Activated gamma-delta T cell (primary cell): ENCODE data around the gene ACTL10.
"Not testable (repeated sequence)": the region's sequence is repeated elsewhere in the genome, so short reads cannot be mapped to it uniquely, and the experiment has no call there.

ENCODE experiments used
- DNase-seq: peaks from one replicate; lab custom pipeline; 2025; lab: John Stamatoyannopoulos, UW

ACTL10 gene

DNA sequence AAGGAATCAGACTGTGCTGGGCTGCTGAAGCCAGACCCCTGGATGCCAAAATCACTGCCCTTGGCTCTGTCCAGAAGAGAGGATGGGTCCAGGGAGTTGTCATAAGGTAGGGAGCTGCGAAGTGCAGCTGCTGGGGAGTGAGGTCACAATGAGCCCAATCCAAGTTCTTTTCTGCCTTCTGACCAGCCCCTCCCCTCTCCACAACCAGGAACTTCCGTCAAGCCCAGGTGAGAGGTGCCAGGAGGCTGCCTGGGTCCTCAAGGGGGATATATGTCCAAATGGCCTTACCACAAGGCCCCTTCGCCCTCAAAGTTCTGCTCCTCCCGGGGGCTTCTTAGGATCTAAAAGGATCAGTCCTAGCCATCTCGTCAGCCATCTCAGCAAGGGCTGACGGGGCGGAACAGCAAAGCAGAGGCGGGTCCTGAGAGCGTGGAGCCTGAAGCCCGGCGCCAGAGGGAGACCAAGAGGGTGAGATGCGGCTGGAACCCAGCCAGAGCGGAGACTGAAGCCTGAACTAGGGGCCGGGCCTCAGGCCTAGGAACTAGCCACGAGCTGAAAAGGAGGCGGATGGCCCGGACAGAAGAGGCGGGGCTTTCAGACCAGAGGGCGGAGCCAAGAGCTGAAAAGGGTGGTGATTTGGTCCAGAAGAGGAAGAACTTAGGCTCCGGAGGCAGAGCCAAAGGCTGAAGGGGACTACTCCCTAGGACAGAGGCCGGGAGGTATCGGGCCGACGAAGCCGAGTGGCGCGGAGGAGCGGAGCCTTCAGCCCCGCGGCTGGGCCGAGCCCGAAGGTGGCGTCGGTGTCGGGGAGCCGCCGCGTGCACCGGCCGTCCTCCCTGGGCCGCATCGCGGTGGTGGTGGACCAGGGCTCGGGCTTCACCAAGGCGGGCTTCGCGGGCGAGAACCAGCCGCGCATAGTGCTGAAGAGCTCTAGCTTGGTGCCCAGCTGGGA is at the start of gene ACTL10:
TSS of gene ACTL10 (plus strand) at position 651 of the 952 bp plus-strand sequence. CDS start 555 bp downstream, outside the sequence.
- DNase-seq: peak; percentile 37

DNA sequence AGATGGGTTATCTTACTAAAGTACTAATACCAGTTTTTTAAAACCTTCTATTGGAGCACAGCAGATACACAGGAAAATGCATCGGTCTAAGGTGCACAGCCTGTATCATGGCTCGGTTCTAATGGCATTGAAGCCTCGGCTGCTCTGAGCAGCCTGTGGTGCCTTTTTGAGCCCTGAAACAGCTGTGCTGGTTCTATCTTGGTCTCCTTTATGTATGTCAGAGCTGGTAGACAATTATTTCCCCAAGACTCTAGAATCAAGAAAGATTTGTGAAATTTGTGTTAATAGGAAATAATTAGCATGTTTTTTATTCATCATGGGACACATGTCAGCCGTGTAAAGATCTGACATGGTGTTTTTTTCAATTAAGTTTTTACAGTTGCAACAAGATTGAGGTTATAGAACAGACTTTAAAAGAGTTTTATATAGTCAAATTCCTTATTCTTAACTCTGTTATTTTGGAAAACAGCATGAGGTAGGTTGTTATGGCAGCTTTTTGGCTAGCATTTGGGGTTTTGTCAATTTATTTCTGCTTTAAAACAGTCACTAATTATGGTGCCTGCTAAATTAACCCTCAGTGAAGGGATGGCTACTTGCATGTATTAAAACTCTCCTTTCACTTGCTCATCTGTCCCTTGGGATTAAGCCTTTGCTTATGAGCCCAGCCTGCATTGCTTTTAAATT is 44.9 kb upstream of the ACTL10 start:
- no peak for DNase-seq

DNA sequence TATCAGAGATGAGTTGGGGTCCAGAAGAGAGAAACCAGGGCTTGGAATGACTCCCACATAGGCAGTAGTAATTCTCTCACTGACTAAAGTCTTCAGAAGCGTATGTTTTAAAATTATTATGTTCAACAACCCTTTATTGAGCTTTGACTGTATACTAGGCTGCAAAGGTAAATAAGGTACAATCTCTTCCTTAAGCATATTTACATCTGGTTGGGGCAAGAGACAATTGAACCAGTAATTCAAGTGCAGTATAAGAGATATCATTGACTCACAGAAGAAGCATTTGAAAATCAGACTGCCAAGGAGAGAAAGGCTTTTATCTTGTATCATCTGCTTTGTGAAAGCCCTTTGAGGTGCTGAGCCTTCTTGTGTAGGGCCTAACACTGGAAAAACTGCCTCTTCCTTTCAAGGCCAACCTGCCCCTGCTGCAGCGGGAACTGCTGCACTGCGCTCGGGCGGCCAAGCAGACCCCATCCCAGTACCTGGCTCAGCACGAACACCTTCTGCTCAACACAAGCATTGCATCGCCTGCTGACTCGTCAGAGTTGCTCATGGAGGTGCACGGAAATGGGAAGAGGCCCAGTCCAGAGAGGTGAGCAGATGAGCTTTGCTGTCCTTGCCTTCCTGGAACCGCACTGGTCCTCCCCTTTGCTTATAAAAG is 43.9 kb upstream of the ACTL10 start:
- DNase-seq: no peak

DNA sequence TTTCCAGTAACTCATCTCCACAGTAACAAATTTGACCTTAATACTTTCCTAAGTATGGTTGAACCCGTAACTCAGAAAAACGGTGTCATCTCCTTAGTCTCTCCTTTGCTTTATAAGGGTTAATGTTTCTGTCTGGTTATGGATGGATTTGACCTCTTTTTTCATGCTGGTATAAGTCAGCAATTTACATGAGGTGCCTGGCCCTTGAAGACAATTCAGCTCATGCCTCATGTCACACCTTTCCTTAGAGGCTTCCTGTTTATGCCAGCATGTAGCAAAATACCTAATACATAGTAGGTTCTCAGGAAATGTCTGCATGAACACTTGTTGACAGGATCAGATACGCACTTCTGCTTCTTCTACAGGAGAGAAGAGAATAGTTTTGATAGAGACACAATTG is 42.3 kb upstream of the ACTL10 start:
- DNase-seq: no peak

DNA sequence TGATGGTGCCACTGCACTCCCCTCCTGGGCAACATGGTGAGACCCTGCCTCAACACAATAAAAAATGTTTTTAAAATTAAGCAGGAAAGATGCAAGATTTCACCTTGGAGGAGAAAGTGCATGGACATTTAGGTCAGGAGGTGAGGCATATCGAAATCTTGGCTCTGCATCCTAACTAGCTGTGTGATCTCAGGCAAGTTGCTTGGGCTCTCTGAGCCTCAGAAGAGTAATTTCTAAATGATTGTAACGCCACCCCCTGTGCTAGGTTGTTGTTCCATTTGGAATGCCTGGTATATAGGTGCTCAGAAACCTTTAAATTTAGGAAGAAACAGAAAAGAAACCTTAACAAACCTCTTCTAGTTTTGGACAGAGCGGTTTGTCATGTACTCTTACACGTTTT is 40.6 kb upstream of the ACTL10 start:
- DNase-seq: no peak

DNA sequence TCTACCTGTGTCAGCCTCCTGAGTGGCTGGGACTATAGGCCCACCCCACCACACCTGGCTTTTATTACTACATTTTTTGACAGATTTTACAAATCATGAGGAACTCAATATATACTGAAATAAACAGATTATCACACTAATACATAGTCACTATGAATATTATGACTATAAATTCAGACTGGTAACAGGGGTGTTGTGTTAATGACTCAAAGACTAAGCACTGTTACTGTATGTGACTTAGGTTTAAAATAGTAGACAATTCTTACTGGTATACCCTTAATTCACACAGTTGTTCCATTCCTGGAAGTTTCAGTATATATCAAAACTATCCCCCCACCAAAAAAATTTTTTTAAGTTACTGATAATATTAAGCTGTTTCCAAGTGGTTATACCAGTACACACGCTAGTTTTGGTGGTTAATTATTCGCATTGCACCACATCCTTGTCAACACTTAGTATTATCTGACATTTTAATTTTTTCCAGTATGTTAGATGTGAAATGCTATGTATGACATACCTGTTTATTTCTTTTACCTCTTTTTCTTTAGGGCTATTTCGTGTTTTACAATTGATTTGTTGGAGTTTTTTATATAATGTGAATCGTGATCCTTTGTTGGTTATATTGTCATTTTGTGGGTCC is 39.0 kb upstream of the ACTL10 start:
- no peak for DNase-seq

DNA sequence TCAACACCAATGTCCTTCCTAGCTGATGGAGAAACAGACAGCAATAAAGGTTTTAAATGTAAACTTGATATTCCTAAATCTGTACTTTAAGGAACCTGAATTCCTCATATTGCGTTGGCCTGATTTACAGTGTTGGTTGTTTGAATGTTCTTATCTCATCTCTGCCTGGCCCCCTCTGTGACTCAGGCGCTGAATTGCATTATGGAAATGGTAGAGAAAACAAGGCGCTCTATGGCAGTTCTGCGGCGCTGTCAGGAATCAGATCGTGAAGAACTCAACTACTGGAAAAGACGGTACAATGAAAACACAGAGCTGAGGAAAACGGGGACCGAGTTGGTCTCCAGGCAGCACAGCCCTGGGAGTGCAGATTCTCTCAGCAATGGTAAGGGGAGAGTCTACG is 37.2 kb upstream of the ACTL10 start:
- no peak for DNase-seq

DNA sequence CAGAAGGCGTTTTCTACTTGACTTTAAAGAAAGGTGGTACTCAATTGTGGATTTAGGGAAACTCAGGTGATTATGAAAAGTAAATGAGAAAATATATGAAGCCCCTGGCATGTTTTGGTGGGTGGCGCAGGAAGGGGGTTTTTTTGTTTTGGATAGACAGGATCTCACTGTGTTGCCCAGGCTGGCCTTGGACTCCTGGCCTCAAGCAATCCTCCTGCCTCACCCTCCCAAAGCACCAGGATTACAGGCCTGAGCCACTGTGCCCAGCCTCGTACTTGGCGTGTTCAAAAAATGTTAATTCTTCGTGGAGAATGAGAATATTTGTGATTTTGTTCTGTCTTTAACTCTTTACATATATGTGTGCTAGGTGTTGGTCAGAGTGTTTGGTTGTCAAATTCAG is 36.8 kb upstream of the ACTL10 start:
- no peak for DNase-seq

DNA sequence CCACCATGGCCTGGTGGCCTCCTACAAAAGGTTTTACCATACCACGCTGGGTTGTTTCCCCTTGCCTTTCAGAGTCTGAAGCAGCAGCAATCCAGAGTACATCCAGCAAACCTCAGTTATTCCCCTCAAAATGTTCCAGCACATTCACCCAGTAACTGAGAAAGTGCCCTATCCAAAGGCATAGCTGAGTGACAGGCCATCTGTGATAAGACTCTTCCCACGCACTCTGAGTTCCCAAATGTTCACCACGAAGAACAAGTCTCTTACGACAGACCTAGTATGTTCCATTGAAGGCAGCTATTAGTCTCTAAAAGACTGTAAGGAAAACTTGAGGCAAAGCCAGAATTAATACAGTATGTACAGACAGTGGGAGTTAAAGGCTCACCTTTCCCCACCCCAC is 36.2 kb upstream of the ACTL10 start:
- no peak for DNase-seq

DNA sequence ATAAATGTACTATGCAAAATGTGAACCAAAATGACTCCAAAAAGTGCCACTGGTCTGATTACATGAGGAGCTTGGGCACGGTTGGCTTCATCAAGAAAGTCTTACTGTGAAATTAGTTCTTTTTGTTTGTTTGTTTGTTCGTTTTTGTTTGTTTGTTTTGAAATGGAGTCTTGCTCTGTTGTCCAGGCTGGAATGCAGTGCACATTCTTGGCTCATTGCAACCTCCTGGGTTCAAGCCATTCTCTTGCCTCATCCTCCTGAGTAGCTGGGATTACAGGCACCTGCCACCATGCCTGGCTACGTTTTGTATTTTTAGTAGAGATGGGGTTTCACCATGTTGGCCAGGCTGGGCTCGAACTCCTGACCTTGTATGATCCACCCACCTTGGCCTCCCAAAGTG is 34.8 kb upstream of the ACTL10 start:
- not testable (repeated sequence) for DNase-seq

DNA sequence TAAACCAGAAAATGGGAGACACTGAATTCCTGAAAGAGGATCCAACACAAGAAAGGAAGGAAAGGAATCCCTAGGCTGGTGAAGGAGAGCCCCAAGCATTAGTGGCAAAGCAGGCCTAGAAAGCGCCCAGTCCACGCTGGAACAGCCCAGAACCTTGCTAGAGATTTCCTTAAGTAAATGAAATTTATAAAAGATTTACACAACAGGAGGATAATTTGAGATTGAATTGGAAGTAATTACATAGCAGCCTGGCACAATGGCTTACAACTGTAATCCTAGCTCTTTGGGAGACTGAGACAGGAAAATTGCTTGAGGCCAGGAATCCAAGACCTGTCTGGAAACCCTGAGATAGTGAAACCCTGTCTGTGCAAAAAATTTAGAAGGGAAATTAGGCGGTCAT is 31.4 kb upstream of the ACTL10 start:
- DNase-seq: no peak

DNA sequence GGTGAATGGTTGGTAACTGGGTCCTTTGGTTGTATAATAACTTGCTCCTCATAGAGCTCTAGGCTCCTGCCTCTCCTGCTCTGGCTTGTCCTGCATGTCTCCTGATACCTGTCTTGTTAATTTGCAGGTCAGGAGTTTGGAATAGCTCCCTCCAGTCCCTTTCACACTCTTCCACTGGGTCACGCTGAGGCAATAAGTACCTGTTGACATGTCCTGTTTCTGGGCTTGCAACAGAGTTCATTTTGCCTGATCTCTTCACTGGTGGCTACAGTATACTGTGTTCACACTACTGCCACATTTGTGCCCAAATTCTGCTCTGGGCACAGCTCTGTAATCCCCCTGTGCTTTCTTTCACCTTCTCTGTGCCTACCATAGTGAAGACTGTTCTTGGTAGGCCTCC is 30.0 kb upstream of the ACTL10 start:
- DNase-seq: no peak

DNA sequence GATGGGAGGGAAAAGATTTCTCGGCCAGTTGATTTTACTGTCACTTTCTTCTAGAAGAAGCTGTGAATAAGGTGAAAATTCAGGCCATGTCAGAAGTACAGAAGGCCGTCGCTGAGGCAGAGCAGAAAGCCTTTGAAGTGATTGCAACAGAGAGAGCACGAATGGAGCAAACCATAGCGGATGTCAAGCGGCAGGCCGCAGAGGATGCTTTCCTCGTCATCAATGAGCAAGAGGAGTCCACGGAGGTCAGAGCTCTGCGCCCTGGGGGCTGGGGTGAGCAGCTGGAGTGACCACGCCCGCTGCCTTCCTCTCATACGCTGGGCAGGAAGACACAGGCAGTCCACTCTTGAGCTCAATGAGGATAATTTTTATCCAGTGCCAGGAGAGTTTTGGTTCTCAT is 26.5 kb upstream of the ACTL10 start:
- no peak for DNase-seq

DNA sequence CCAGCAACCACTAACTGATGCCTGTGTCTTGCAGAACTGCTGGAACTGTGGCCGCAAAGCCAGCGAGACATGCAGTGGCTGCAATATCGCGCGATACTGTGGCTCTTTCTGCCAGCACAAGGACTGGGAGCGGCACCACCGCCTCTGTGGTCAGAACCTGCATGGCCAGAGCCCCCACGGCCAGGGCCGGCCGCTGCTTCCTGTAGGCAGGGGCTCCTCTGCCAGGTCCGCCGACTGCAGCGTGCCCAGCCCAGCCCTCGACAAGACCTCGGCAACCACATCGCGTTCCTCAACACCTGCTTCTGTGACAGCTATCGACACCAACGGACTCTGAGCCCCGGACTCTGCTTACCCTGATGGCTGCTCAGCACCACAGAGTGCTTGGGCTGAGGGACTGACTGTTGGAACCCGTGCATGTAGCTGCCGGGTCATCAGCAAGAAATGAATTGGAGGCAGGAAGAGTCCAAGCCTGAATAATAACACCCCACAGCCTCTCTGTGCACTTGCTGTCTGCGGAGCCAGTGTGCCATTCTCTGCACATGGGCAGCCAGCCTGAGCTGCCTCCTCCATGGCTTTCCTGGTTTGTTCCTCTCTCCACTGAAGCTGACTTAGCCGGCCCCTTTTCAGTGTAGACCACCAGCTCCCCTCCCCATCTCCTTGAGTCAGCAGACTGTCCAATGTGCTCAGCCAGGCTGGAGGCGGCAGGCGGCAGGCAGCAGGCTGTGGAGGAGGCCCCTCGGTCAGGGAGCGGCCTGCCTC is 22.3 kb upstream of the ACTL10 start:
- DNase-seq: no peak

DNA sequence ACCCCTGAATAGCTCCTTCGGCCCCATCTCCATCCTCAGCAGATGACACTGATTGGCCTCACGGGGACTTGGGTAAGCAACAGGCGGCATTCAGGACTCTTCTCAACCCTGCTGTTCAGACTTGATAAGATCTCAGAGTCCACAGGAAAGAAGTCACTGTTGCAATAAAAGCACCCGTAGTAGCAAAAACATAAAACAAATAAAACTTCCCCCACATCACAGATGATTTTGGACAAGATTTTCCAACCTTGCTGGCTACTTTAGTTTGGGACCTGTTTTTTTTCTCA is 21.7 kb upstream of the ACTL10 start:
- DNase-seq: no peak

DNA sequence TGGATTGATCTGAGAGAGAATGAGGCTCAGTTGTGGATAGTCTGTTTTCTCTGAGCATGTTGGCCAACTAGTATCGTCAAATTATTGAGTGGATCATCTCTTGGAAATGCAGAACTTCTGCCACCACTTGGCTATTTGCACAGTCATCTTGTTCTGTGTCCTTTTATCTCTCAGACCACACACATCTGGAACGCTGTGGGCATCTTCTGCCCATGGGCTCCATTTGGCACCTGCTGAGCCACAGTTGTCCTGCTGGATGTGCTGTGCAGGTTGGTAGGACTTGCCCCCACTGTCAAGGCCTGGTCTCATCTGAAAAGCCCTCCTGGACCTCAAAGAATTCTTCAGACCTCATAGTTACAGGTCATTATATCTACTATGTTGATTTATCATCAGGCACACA is 21.3 kb upstream of the ACTL10 start:
- DNase-seq: no peak

DNA sequence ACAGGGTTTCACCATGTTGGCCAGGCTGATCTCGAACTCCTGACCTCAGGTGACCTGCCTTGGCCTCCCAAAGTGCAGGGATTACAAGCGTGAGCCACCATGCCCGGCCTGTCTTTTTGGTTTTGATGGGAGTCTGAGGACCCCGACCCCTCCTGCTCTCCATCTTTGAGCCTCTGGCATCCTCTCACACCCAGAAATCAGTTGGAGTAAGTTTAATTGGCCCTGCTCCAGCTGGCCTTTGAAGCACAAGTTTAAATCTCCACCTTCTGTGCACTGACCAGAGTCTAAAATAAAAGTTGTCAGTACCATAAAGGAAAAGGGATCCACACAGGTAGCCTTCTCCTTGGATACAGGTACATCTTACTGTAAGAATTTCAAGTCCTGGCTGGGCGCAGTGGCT is 20.6 kb upstream of the ACTL10 start:
- DNase-seq: no peak

DNA sequence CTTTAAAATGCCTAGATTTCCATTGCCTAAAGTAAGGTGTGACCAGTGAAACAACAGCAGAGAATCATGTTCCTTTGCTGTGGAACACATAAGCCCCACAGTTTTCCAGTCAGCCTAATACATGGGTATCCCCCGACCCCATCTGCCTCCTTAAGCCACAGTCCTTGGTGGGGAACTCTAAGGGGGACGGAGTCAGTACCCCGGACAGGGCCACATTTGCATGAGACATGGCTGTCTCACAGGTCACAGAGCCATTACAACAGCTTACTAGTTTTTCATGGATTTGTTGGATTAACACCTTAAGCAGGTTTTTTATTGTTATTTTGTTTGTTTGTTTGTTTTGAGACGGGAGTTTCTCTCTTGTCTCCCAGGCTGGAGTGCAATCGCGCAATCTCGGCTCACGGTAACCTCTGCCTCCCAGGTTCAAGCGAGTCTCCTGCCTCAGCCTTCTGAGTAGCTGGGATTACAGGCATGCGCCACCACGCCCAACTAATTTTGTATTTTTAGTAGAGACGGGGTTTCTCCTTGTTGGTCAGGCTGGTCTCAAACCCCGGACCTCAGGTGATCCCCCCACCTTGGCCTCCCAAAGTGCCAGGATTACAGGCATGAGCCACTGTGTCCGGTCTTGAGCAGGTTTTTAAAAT is 19.7 kb upstream of the ACTL10 start:
- DNase-seq: not testable (repeated sequence)

DNA sequence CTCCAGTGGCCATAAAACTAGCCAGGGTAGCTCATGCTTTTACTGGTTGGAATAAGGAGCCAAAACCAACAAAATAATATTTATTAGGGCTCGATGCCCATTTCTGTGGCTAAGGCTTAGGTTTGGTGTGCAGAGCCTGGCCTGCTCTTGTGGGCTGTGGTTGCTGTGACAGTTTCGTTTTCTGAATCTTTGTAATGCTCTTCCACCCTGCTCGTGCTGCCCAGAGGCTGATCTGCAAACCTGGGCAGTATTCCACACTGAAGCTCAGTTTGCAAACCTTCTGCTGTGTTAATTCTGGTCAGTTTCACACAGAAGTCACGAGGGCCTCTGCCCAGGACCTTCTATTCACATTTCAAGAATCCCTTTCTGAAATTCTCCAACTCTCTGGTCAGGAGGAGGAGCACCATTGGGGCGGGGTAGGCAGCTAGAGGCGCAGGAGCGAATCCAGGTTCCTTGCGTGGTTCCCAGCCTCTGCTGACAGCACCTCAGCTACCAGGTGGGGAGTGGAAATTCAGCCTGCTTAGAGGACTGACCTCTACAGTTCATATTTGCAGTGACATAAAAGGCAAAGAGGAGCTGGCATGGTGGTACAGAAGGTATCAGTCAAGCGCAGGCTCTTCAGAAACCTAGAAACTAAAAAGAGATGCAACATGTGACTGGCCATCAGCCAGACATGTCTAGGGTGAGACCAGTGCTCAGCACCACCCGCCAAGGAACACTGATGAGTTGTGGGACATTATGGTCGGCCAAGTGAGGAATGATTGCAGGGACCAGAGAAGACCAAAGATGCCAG is 18.9 kb upstream of the ACTL10 start:
- DNase-seq: no peak

DNA sequence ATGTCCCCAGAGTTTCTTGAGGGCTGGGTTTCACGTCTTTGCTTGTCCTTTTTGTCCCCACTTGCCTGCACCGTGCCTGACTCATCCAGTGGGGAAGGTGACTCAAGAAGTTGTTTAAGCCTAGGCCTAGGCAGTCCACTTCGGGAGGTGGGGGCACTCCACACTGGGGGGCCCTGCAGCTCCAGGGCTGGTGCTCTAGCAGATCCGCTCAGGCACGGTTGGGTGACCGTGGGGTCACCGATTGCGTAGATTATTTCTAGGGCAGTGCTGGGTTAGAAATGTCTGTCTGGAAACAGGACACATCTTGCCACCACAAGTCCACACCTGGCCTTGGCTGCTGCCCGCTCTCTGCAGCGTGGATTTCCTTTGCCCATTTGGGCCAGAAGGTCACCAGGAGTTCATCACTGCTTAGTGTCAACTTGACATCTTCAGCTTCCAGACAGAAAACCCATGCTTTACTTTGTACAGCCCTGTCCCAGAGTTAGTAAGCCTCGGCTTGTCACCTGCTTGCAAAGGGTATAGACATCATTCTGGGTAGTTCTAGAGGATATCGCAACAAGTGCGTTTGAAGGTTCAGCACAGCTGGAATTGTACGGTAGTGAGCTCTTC is 18.2 kb upstream of the ACTL10 start:
- no peak for DNase-seq
